ENCODE data around the gene SAFB. TPM values are rescaled to one million over a fixed set of nuclear protein-coding genes. Genes with fewer than 3 reads are reported as not detected.

The SAFB gene
- total RNA-seq, 2 experiments from 2014 or later: 128 to 129 TPM

GRCh38 chr19:5648464-5648863, 25.6 kb downstream of the SAFB start:
- ChIA-PET CTCF (no interaction called here), POLR2A (no interaction called here)

- ChIA-PET POLR2A (no interaction called here), CTCF (no interaction called here)
Observed at GRCh38 chr19:5651361-5651760, 28.5 kb downstream of the SAFB start.

GRCh38 chr19:5652261-5652660, 29.4 kb downstream of the SAFB start:
- ChIA-PET POLR2A (no interaction called here), CTCF (no interaction called here)

DNA sequence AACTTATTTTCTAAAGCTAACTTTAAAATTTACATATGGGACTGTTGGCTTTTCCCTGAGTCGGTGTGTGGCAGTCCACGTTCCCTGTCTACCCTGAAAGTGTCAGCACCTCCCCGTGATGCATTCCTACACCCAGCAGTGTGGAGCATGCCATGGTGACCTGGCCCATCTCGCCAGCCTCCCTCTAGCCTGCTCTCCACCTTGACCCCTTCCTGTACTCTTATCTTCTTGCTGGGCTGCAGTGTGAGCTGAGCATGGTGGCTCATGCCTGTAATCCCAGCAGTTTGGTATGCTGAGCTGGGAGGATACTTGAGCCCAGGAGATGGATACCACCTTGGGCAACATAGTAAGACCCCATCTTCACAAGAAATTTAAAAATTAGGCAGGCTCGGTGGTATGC, 32.0 kb downstream of the SAFB start:
- ChIA-PET POLR2A (interaction anchor here (0.7 kb wide), 1 partner anchor 1521 kb away, joined by 6 read pairs; no protein-coding TSS in a partner anchor), CTCF (interaction anchor here (0.8 kb wide), 1 partner anchor 10 kb away, joined by 3 read pairs; no protein-coding TSS in a partner anchor)

- ChIA-PET CTCF (no interaction called here), POLR2A (interaction anchor here (0.7 kb wide), 1 partner anchor 1520 kb away, joined by 6 read pairs; no protein-coding TSS in a partner anchor)
Observed at GRCh38 chr19:5655412-5655811, 32.5 kb downstream of the SAFB start.

DNA sequence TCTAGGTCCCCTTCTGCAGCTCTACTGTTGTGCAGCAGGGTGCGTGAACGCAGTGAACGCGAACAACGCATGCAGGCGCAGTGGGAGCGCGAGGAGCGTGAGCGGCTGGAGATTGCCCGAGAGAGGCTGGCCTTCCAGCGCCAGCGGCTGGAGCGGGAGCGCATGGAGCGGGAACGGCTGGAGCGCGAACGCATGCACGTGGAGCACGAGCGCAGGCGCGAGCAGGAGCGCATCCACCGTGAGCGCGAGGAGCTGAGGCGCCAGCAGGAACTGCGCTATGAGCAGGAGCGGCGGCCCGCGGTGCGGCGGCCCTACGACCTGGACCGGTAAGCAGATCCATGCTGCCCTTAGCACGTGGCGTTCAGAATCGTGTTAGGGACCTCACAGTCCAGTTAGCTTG, 38.6 kb downstream of the SAFB start:
- ChIA-PET POLR2A (no interaction called here), CTCF (no interaction called here)

- ChIA-PET CTCF (no interaction called here), POLR2A (no interaction called here)
Observed at GRCh38 chr19:5663904-5664303, 41.0 kb downstream of the SAFB start.

- CTCF ChIA-PET: no interaction called here
- POLR2A ChIA-PET: no interaction called here
Observed at GRCh38 chr19:5664515-5664914, 41.6 kb downstream of the SAFB start.

DNA sequence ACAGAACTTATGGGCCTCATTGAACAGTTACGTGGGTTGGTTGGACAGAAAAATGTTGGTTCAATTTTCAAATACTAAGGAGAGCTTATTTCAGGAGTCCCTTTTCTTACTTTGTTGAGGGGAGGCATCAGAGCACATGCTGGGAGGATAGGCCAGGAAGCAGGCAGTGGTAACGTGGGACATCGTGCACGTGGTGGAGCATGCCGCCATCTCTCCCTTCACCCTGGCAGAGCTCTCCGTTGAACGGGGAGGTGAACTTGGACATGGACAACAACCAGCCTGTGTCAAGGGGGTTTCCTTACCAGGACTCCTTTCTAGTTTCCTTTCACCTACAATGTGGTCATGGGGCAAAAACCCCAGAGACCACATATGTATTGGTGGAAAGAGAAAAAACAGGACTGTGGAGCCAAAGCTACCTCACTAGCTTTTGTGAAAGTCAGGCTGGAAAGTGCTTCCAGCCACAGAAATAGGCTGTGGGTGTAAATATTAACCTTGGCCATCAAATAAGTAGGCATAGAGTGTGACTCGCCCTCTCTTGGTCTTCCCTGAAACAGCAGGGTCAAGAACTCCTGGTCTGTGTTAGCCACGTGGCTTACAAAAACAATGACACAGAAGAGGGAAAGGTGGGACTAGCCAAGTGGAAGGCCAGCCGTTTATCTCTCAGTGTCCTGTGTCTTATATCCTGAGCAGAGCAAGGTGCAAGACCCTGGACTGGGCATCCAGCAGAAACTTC, 43.1 kb downstream of the SAFB start:
- POLR2A ChIA-PET: no interaction called here
- CTCF ChIA-PET: interaction anchor here (1.2 to 1.3 kb wide), 2 partner anchors 12 to 36 kb away, joined by 3 read pairs; no protein-coding TSS in a partner anchor

DNA sequence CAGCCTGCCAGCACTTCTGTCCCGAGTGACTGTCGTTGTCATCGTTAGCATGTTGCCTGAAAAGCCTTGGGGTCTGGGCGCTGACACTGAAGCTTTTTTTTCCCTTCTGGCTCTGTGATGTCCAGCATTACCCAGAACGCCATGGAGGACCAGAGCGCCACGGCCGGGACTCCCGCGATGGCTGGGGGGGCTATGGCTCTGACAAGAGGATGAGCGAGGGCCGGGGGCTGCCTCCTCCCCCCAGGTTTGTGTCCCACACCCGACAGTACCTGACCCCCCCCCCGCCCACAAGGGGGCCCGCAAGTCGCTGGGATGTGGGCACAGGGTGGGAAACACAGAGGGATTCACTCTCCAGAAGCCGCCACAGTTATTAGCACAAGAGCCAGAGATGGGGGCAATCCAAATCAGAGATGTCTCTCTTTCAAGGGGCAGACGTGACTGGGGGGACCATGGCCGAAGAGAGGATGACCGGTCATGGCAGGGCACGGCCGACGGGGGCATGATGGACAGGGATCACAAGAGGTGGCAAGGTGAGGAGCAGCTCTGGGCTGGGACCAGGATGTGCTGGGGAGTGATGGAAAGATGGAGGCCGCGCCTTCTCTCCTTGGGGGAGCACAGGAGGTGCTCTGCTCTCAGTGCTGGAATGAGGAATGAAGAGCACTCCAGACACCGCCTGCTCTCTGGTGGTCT, 44.2 kb downstream of the SAFB start:
- ChIA-PET CTCF (interaction anchor here (1.2 to 1.3 kb wide), 2 partner anchors 13 to 37 kb away, joined by 3 read pairs; no protein-coding TSS in a partner anchor), POLR2A (no interaction called here)

DNA sequence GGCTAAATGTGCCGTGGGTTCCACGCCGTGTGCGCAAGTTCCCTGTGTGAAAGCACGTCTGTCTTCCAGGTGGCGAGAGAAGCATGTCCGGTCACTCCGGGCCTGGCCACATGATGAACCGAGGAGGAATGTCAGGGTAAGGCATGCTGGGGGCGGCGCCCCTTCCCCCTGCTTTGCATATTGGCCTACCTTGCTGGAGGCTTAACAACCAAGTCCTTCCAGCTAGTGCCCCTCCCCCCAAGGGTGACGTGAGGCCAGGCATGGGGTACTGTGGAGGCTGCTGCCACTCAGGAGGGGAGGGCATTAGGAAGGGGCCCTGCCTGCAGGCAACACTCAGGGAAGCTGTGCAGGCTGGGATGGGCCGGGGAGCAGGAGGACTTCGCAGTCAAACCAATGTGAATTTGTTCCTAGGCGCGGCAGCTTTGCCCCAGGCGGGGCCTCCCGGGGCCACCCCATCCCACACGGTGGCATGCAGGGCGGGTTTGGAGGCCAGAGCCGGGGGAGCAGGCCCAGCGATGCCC, 44.9 kb downstream of the SAFB start:
- ChIA-PET POLR2A (no interaction called here), CTCF (no interaction called here)

GRCh38 chr19:5669212-5669611, 46.3 kb downstream of the SAFB start:
- CTCF ChIA-PET: interaction anchor here (1.5 kb wide), 1 partner anchor 51 kb away, joined by 3 read pairs; the partner anchor contains the start of gene CATSPERD
- POLR2A ChIA-PET: no interaction called here

DNA sequence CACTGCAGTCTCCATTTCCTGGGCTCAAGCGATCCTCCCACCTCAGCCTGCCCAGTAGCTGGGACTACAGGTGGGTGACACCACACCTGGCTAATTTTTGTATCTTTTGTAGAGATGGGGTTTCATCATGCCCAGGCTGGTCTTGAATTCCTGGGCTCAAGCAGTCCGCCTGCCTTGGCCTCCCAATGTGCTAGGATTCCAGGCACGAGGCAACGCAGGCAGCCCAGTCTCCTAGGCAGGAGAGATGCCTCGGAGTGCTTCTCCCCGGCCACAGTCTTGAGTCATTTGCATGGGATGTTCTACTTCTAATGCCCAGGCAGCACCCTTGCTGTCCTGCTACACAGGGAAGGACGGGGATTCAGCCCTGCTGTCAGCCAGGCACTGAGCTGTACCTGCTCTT, 48.7 kb downstream of the SAFB start:
- ChIA-PET CTCF (no interaction called here), POLR2A (no interaction called here)

DNA sequence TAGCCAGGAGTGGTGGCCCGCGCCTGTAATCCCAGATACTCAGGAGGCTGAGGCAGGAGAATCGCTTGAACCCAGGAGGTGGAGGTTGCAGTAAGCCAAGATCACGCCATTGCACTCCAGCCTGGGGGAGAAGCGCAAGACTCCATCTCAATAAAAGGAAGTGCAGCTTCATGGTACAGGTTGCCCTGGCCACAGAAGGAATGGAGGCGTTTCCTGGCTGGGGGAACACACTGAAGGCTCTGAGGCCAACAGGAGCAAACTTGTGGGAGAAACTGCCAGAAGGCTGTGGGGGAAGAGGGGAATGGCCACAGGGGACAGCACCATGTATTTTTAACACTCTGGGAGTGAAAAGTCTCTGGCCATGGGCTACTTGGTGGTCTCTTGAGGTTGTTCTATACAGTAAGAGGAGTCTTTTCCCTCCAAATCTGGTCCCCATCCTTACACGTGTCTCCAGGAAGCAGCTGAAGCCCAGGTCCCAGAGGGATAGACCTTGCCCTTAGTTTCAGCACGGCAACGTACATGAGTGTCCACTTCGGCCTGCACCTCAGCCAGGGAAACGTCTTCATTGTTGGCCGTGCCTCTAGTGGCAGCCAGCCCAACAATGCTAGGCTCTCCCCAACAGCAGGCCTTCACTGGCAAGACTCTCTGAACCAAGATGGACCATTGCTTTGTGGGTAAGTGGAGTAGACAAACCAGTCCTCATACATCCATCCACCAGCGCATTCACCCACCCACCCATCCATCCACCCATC, 50.0 kb downstream of the SAFB start:
- CTCF ChIA-PET: interaction anchor here (0.6 kb wide), 1 partner anchor 70 kb away, joined by 3 read pairs; no protein-coding TSS in a partner anchor
- POLR2A ChIA-PET: no interaction called here

DNA sequence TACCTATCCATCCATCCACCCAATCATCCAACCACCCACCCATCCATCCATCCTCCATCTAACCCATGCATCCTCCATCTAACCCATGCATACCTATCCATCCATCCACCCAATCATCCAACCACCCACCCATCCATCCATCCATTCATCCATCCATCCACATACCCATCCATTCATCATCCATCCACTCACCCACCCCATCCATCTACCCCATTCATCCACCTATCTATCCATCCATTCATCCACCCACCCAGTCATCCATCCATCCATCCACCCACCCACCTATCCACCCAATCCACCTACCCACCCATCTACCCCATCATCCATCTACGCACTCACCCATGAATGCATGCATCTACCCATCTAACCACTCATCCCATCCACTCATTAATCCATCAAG, 50.9 kb downstream of the SAFB start:
- CTCF ChIA-PET: no interaction called here
- POLR2A ChIA-PET: no interaction called here

- POLR2A ChIA-PET: no interaction called here
Observed at GRCh38 chr19:5674714-5675113, 51.8 kb downstream of the SAFB start.

DNA sequence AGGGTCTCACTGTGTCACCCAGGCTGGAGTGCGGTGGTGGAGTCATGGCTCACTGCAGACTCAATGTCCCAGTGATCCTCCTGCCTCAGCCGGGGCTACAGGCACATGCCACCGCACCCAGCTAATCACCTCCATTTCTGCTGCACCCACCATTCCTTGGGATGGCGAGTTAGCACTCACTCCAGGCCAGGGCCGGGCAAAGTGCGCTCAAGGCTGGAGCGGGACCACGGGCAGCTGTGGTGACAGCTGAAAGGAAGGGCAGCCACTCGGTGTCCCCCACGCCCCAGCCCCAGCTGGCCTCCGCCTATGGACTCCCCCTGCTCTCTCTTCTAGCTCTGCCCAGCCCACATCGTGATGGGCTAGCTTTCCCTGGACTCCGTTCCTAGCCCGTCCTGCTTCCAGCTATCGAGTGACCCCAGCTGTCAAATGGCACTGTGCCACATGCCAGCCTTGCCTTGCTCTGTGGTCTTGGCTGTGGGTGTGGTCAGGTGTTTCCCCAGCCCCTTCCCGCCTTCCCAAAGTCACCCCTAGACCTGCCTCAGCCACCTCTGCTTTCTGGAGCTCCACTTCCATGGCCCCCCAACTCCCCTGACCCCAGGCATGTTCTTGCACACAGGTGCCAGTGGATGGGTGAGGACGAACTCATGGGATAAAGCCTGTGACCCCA, 53.4 kb downstream of the SAFB start:
- CTCF ChIA-PET: interaction anchor here (0.6 to 2.7 kb wide), 2 partner anchors 13 to 736 kb away, joined by 3 to 7 read pairs; no protein-coding TSS in a partner anchor
- POLR2A ChIA-PET: no interaction called here

More at GRCh38 chr19:5674714-5675113, 51.8 kb downstream of the SAFB start:
- CTCF ChIA-PET: interaction anchor here (2.7 kb wide), 1 partner anchor 14 kb away, joined by 7 read pairs; no protein-coding TSS in a partner anchor

DNA sequence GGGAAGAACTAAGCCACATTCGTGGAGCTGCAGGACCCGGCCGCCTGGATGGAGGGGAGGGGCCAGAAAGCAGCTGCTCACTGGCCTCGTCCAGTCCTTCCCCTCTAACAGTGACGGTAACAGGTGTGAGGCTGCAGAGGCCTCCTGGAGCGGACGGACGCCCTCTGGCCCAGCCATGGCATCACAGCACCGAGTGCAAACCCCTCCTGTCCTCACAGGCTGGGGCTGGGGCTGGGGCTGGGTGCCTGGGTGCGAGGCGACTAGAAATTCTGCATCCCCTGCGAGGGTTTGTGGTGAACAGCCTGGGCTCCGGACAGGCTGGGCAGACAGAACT, 53.9 kb downstream of the SAFB start:
- CTCF ChIA-PET: interaction anchor here (0.6 to 2.7 kb wide), 2 partner anchors 12 to 736 kb away, joined by 3 to 7 read pairs; no protein-coding TSS in a partner anchor
- POLR2A ChIA-PET: no interaction called here

GRCh38 chr19:5677136-5677535, 54.3 kb downstream of the SAFB start:
- CTCF ChIA-PET: interaction anchor here (2.7 kb wide), 1 partner anchor 12 kb away, joined by 7 read pairs; no protein-coding TSS in a partner anchor
- POLR2A ChIA-PET: no interaction called here

Measured in activated CD8-positive, alpha-beta memory T cell treated with anti-CD3 and anti-CD28 coated beads for 36 hours (primary cell).